Uterus (tissue), 2 donors: ENCODE measurements around the gene GNG4.

ENCODE experiments used
- POLR2A ChIP-seq, 2 donors: fragments of 450-650 bp; IDR thresholded peaks; one replicate each; pipeline ENCODE4 v1.6.1; 2016; ENCODE audit warnings: antibody characterized with exemption in 2 of 2, mild to moderate bottlenecking in 1 of 2, moderate library complexity in 1 of 2
- TF ChIP-seq, protein P1 (sequence below), 4 experiments: fragments of 200-600 bp in 2 of 4; fragments of 450-650 bp in 2 of 4; sonication (generic) in 2 of 4; IDR thresholded peaks; one replicate each; pipeline ENCODE4 v1.5.1; 2016 to 2019; ENCODE audit warnings: antibody characterized with exemption in 4 of 4, mild to moderate bottlenecking in 2 of 4, moderate library complexity in 1 of 4

DNA sequence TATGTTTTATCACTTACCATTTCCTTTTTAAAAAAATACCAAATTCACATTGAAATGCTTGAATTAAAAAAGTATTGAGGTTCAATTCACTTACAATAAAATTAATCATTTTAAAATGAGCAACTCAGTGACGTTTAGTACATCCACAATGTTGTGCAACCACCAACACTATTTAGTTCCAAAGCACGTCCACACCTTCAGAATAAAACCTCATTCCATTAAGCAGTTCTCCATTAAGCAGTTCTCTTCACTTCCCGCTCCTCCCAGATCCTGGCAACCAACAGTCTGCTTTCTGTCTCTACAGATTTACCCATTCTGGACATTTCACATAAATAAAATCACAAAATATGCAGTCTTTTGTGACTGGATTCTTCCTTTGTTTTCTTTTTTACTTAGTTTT is 41.3 kb downstream of the GNG4 start:
- TF ChIP-seq, protein P1, sequence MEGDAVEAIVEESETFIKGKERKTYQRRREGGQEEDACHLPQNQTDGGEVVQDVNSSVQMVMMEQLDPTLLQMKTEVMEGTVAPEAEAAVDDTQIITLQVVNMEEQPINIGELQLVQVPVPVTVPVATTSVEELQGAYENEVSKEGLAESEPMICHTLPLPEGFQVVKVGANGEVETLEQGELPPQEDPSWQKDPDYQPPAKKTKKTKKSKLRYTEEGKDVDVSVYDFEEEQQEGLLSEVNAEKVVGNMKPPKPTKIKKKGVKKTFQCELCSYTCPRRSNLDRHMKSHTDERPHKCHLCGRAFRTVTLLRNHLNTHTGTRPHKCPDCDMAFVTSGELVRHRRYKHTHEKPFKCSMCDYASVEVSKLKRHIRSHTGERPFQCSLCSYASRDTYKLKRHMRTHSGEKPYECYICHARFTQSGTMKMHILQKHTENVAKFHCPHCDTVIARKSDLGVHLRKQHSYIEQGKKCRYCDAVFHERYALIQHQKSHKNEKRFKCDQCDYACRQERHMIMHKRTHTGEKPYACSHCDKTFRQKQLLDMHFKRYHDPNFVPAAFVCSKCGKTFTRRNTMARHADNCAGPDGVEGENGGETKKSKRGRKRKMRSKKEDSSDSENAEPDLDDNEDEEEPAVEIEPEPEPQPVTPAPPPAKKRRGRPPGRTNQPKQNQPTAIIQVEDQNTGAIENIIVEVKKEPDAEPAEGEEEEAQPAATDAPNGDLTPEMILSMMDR (IDR thresholded peaks at IDR 0.05), result no peak
- TF ChIP-seq POLR2A (IDR thresholded peaks at IDR 0.05), result no peak
